ENCODE data around the gene JOSD1. TPM values are rescaled to one million over a fixed set of nuclear protein-coding genes. Genes with fewer than 3 reads are reported as not detected.
A peak's percentile ranks its signal among the peaks of the same experiment; 100 is the strongest.

The JOSD1 gene
- total RNA-seq, 1 donor from 2014 or later, result 106 TPM

DNA sequence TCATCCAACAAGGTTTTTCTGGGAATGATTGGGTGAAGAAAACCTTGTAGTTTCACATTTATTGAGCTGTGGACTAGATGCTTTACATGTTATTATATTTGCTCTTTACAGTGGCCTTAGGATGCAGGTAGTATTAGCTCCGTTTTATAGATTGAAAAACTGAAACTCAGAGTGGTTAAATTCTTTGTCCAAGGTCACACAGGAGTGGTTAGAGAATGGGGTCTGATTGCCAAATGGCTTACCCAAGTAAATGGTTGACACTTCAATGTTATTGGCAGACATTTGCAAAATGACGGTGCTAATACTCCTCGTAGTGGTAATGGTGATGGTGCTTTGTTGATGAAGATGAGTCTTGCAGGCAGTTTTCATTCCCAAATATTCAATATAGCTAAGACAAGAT, 7.2 kb upstream of the JOSD1 start:
- intact Hi-C loops (cut with DNase I), result loop anchor here (5.0 kb wide), 1 partner anchor 44 kb away; no protein-coding TSS in a partner anchor
- Histone ChIP-seq H3K9me3 (no peaks in the 10 kb centered on the region), H3K4me3 (no peak overlapping the region), H3K27me3 (no peaks in the 10 kb centered on the region), H3K36me3 (peaks cover 0 to 9% of the 10 kb centered on the region in 2 donors), H3K27ac (peak overlapping the region; percentile 6), H3K4me1 (peaks cover 58% of the 10 kb centered on the region)
- DNase-seq (ENCODE audit: extremely low spot score in 2 of 2), result no peak
- TF ChIP-seq POLR2AphosphoS5 (IDR thresholded peaks at IDR 0.05; ENCODE audit: insufficient read depth in 1 of 2, low read depth in 1 of 2) (no peak), POLR2A (IDR thresholded peaks at IDR 0.05) (no peak)
- TF ChIP-seq, protein P1, sequence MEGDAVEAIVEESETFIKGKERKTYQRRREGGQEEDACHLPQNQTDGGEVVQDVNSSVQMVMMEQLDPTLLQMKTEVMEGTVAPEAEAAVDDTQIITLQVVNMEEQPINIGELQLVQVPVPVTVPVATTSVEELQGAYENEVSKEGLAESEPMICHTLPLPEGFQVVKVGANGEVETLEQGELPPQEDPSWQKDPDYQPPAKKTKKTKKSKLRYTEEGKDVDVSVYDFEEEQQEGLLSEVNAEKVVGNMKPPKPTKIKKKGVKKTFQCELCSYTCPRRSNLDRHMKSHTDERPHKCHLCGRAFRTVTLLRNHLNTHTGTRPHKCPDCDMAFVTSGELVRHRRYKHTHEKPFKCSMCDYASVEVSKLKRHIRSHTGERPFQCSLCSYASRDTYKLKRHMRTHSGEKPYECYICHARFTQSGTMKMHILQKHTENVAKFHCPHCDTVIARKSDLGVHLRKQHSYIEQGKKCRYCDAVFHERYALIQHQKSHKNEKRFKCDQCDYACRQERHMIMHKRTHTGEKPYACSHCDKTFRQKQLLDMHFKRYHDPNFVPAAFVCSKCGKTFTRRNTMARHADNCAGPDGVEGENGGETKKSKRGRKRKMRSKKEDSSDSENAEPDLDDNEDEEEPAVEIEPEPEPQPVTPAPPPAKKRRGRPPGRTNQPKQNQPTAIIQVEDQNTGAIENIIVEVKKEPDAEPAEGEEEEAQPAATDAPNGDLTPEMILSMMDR (IDR thresholded peaks at IDR 0.05), result no peak

DNA sequence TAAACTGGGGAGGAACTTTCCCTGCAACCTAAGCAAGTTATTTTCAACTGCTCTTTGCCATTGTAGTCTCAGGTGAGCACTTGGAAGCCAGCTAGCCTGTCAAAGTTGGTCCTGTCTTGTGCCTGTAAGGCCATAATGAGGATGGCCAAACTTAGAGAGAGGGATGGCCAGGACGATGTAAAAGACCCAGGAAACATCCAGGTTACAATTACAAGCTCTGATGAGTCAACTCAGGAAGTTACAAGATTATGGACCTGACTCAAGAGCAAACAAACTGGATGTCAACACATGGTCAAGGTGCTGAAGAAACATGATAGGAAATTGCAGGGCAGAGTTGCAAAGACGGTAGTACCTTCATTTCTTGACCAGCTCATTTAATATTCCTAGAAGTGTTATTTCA, 6.6 kb upstream of the JOSD1 start:
- intact Hi-C loops (cut with DNase I), result loop anchor here (5.0 kb wide), 1 partner anchor 45 kb away; no protein-coding TSS in a partner anchor
- Histone ChIP-seq H3K27ac (peak overlapping the region; percentile 98), H3K27me3 (no peaks in the 10 kb centered on the region), H3K9me3 (no peaks in the 10 kb centered on the region), H3K36me3 (peaks cover 0 to 9% of the 10 kb centered on the region in 2 donors), H3K4me3 (peak overlapping the region; percentile 80 to 89), H3K4me1 (peaks cover 53% of the 10 kb centered on the region)
- DNase-seq (ENCODE audit: extremely low spot score in 2 of 2), result no peak
- no peak for TF ChIP-seq POLR2A (IDR thresholded peaks at IDR 0.05)
- TF ChIP-seq POLR2AphosphoS5 (IDR thresholded peaks at IDR 0.05; ENCODE audit: insufficient read depth in 1 of 2, low read depth in 1 of 2), result peak in 1 of 2 donors; percentile 61
- TF ChIP-seq, protein P1 (IDR thresholded peaks at IDR 0.05), result no peak

DNA sequence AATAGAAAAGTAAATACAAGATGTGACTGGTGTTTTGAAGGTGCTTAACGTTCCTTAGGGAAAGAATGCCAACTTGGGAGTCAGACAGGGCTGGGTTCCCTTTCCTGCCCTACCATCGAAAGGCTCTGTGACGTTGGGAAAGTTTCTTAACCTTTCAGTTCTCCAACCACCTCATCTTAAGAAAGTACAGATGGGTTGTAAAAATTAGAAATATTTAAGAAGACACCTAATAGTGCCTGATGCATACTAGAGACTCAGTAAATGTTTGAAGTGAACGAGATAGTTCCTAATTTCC, 6.1 kb upstream of the JOSD1 start:
- Histone ChIP-seq H3K9me3 (no peaks in the 10 kb centered on the region), H3K4me3 (peak overlapping the region; percentile 80 to 89), H3K27ac (peak overlapping the region; percentile 98), H3K36me3 (peaks cover 0 to 9% of the 10 kb centered on the region in 2 donors), H3K4me1 (peaks cover 50% of the 10 kb centered on the region), H3K27me3 (no peaks in the 10 kb centered on the region)
- TF ChIP-seq, protein P1 (IDR thresholded peaks at IDR 0.05), result no peak
- TF ChIP-seq POLR2AphosphoS5 (IDR thresholded peaks at IDR 0.05; ENCODE audit: insufficient read depth in 1 of 2, low read depth in 1 of 2) (no peak), POLR2A (IDR thresholded peaks at IDR 0.05) (no peak)
- intact Hi-C loops (cut with DNase I), result loop anchor here (5.0 kb wide), 1 partner anchor 45 kb away; no protein-coding TSS in a partner anchor
- no peak for DNase-seq (ENCODE audit: extremely low spot score in 2 of 2)

DNA sequence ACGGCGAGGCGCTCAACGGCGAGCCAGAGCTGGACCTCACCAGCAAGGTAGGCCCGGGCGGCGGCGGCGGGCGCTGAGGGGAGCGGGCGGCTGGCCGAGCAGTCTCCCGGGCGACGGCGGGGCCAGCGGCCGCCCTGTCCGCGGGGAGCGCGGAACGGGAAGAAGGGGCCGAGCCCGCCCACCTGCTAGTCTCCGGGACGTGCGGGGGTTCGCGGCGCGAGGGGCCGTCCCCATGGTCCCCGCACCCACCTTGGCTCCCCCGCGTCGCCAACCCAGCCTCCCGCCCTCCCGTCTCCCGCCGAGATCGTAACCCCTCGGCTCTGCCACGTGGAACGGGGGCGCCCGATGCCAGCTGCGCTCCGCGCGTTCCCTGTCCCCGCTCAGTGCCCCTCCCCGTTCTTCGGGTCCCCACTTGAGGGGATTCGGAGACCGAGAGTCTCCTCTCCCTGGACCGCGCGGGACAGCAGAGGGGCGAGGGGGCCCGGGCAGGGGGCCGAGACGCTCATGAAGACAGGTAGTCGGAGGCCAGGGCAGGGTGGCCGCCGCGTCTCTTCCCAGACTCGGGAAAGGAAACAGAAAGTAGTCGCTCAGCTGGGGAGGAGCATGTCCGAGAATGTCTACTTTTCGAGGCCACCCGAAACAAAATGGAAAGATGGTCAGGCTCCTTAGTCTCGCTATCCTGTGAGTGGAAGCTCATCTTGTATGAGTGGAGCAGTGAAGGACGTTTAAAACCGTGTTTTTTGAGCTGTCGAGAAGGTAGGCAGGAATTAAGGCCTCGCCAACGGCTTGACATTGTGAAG, 5.6 kb upstream of the JOSD1 start:
- Histone ChIP-seq H3K9me3 (no peaks in the 10 kb centered on the region), H3K27me3 (no peaks in the 10 kb centered on the region), H3K4me1 (peaks cover 51% of the 10 kb centered on the region), H3K4me3 (peak overlapping the region; percentile 80 to 89), H3K27ac (peak overlapping the region; percentile 98), H3K36me3 (peaks cover 0 to 9% of the 10 kb centered on the region in 2 donors)
- DNase-seq (ENCODE audit: extremely low spot score in 2 of 2), result no peak
- TF ChIP-seq, protein P1 (IDR thresholded peaks at IDR 0.05), result no peak
- TF ChIP-seq POLR2AphosphoS5 (IDR thresholded peaks at IDR 0.05; ENCODE audit: insufficient read depth in 1 of 2, low read depth in 1 of 2), result no peak
- no peak for TF ChIP-seq POLR2A (IDR thresholded peaks at IDR 0.05)
- intact Hi-C loops (cut with DNase I), result loop anchor here (5.0 kb wide), 1 partner anchor 46 kb away; no protein-coding TSS in a partner anchor

All from vagina (tissue), 2 donors.